GM19455 (cell line): ENCODE data around the gene DCUN1D5.

Source experiments
- ATAC-seq: cut with Tn5 transposase; IDR thresholded peaks from one replicate; pipeline ENCODE4 v1.9.1; 2021; ENCODE audit not compliant: unreplicated experiment

DCUN1D5 gene

DNA sequence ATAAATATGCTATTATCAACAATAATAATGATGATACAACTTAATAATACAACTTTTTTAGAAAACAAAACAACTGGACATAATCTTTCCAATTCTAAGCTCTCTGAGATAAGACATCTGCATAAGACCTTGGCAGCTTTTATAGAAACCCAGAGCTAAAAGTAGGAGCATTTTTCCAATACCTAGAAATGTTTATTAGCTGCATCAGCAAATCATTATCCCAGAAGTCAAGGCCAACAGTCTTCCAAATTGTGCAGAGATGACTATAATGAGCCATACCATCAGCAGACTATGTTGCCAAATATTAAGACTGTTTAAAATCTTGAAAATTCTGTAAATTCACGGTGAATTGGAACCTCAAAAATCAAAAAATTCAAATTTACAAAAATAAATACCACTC, 30.3 kb downstream of the DCUN1D5 start:
- no peak for ATAC-seq

DNA sequence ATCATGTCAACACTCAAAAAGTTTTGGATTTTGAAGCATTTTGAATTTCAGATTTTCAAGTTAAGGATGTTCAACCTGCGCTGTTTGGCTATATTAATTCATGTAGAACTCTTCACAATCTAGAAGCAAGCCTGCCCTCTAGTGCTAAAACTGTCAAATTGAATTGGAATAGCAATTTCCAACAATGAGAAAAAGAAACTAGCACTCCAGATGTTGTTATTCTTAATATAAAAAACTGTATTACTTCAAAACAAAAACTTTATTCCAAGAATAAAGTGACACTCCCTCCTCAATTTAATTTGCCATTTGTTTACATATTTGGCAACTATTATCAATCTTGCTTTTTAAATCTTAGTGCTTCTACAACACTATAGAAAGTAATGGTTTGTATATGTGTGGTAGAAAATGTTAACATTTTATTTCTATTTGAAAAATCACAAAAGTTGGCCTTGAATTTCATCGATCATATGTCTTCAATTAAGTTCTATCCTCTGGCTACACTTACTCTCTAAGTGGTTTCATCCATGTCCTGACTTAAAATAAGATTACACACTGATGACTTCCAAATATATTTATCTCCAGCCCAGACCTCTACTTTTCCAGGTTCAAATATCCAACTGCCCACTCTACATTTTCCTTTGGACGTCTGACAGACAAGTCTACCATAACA, 36.6 kb downstream of the DCUN1D5 start:
- peak; percentile 59 for ATAC-seq

DNA sequence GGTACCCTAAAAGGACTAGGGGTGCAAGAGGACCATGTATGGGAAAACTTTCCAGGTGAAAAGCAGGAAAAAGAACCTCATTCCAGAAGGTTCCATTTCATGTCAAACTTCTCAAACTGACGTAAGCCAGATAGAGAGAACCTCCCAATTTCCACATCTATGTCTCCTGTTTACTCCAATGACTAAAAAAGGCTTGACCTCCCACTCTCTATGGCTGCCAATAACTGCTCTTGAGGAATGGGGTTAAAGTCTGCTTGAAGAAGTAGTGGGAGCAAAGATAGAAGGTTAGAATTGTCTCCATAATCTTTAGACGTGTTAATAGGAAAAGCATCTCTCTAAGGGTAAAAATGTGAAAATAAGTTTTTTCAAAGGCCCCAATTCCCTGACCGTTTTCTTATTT, 38.0 kb downstream of the DCUN1D5 start:
- ATAC-seq, result no peak

DNA sequence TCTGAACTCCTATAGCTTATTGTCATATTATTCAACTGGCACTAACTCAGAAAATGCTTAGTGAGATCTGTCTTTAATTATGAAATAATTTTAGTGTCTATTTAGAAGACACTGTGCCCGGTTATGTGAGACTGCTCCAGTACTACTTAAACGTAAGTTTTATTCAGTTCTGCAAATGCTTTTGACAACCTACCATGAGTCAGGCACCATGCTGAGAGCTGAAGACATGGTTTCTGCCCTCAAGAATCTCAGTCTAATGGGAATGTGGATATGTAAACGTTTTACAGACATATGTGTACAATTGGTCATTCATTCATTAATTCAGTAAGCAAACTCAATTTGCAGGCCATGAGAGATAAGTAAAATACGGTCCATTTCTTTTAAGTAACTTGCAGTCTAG, 40.0 kb downstream of the DCUN1D5 start:
- no peak for ATAC-seq

DNA sequence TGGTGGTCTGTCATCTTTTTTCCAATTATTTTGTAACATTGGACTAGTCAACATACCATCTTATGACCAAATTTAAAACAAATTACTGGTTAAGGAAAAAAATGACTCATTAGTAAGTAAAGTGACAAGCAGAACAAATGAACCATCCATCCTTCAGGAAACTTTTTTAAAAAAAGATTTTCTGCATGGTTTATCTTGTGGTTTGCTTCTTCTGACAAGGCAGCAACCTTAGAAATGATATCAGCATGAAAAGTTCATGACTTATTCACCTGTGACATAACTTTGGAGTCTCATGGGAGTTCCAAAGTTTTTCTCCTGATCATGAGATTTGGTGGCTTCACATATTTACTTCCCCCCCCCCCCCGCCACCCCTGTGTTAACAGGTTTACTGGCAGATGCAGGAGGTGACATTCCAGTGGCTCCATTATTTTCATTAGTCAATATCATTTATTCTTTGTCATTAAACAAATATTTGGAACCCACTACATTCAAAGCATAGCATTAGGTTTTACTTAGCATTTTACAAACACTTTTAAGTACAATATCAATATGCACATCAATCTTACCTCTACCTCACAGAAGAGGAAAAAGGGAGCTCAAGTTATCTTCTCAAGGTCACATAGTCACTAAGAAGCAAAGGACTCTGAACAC, 40.7 kb downstream of the DCUN1D5 start:
- ATAC-seq, result no peak

DNA sequence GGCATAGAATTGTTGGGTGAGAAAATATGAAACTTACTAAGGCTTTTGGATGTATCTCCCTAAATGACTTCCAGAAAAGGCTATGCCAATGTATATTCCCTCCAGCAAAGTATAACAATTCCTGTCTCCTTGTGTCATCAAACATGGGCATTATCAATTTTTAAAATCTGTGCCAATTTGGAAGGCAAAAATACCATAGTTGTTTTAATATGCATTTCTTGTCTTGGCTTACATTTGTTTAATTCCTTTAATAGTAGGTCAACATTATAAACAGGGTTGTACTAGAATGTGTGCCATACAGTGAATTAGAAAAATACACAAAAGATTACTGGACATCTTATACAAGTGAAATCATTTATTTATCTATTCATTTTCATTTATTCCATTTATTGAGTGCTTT, 41.6 kb downstream of the DCUN1D5 start:
- ATAC-seq, result no peak

DNA sequence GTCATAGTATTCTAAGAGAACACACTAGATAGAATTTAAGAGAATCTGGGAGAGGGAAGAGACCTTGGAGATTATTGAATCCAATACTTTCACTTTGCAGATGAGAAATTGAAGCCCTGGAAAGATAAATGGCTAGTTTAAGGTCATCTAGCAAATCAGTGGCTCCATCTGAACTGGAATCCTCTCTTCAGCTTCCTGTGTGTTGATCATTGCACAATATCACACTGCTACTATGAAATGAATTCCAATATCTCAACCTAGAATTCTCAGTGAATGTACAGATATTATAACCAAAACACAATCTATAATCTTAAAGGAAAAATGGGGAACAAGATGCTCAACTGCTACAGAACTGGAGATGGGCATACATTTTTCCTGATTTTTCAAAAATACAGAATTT, 44.1 kb downstream of the DCUN1D5 start:
- no peak for ATAC-seq

DNA sequence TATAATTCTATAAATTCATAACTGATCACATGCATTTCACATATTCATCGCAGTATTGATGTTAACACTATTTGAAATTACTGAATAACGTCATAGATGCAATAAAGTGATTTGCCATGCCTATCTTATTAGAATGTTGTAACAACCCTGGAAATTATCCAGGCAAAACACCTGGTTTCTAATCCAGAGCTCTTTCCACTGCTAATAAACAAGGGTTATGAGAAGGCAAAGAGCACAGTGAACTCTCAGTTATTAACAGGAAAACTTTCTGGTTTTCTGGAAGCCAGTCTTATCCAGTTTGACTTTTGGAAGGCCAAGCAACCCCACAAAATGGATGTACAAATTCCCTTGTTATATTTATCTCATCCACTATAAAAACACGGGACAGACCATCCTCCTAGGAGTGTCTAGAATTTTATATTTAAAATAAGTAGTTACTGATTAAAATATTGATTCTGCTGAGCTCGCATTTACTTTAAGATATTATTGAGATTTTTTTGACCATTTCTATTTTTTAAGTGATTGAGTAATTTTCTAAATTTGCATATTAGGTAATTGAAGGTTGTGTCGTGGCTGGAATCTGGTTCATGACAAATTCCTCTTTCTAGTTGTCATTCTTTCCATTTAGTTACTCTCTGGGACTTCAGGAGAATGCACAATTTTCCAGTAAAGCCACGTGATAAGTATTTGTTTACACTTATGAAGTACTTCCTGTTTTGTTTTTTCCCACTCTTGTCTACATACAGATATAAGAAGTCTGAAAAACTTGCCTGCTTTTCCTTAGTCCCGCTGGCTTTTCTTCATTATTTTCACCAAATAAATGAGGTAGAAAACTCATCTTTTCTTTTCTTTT, 47.9 kb downstream of the DCUN1D5 start:
- no peak for ATAC-seq

DNA sequence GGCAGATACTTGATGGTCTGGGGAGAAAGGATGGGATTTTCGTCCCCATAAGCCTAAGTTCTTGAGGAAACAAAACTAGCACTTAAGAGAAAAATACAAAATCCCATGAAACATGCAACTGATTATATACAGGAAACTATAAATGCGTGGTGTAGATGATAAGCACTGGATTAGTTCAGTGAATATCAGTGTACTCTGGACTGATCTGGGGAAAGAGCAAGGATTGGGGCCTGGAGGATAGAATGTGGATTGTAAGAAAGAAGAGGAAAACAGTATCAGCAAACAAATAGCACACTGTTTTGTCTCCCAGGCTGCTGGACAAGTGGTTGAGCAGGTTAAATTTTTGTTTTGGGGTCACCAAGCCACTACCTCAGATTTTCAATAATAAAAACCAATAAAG, 49.8 kb downstream of the DCUN1D5 start:
- ATAC-seq, result no peak

DNA sequence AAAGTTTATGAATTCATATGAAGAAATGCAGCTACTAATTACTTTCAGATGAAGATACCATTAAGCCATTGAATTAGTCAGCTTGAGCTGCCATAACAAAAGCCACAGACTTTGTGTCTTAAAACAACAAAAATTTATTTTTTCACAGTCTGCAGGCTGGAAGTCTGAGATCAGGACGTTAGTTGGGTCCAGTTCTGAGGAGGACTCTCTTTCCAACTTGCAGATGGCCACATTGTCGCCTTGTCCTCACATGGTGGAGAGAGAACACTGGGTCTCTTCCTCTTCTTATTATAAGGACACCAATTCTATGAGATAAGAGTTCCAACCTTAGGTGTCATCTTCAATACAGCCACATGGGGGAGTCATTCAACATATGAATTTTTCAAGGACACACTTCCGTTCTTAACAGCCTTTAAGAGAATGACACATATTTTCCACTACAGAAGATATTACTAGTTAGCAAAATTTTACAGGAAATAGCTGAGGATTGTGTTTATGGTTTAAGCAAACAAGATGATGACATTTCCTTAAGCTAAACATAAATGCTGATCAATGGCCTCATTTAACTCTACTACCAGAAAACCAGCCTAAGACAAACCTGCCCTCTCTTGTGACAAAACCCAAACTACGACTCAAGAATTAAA, 56.0 kb downstream of the DCUN1D5 start:
- ATAC-seq, result peak; percentile 99

DNA sequence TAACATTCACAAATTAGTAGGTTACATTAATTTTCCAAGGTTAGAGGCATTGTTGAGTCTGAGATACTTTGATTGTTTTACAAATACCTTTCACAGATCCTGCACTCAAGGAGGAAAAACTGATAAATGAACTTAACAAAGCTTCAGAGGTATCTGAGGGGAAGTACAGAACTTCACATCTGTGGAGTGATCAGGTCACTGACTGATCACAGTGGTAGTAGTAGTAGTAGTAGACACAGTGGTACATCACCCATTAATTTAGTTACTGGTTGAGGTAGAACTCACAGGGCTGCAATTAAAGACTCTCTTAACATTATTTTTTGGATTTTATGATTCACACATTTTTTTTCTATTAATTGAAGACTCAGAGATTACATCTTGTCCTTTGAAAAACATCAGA, 56.7 kb downstream of the DCUN1D5 start:
- no peak for ATAC-seq

DNA sequence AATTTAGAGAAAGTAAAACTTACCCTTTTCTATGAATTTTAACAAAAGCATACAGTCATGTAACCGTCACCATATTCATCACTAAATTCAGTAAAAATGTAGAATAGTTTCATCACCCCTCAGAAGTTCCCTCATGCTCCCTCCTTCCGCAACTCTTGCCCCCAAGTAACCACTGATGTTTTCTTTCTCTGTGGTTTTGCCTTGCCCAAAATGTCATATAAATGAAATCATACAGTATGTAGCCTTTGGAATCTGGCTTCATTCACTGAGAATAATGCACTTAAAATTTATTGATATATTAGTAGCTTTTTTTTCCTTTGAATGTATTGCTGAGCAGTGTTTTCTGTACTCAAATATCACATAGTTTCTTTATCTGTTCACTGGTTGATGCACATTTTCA, 60.1 kb downstream of the DCUN1D5 start:
- ATAC-seq, result no peak

DNA sequence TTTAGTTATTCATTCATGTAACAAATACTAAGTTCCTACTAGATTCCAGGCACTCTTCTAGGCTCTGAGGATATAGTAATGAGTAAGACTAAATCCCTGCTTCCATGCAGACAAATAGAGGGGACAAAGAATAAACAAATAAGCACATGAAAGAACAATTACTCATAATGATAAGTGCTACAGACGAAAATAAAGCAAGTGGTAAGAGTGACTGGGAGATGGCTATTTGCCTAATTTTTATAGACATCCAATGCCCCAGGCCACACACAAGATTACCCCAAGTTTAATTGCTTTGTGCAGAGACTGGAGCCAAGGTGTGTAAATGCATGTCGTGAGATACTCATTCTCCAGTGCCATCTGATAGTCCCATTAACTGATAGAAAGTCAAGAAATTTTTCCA, 62.6 kb downstream of the DCUN1D5 start:
- no peak for ATAC-seq

DNA sequence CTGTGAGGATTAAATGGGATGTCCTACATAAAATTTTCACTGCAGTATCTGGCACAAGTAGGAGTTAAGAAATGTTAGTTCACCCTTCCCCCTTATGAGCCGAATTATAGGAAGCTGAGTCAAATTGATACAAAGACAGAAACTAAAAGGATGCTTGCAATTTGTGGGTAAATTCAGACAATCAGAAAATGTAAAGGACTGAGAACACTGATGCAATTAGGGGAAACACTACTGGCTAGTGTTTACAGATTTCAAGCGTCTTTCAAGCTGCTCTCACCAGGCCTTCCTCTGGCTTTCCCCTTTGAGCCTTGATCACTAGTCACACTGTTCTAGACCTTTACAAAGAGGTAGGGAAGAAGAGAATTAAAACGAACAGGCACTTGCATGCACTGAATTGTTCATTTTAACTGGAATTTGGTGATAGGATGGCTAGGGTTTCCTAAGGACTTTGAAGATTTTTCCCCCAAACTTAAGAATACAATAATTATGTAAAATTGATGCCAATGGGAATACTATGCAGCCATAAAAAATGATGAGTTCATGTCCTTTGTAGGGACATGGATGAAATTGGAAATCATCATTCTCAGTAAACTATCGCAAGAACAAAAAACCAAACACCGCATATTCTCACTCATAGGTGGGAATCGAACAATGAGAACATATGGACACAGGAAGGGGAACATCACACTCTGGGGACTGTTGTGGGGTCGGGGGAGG, 63.5 kb downstream of the DCUN1D5 start:
- ATAC-seq, result peak; percentile 95

DNA sequence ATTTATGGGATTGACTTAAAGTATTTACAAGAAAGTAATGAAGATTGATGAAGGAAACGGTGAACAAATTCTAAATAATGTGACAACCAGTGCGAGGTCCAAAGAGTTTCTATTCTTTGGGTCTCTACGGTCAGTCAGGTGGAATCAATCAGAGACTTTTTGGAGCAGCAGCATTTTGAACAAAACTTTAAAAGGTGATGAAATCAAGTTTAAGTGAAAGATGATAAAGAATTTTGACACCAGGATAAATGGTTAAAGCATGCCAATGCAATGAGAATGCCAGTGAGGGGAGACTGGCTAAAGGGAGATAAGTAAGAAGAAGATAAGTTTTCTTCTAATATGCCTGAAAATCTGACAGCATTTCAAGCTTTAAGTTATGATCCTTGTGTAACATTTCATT, 67.9 kb downstream of the DCUN1D5 start:
- ATAC-seq, result no peak

DNA sequence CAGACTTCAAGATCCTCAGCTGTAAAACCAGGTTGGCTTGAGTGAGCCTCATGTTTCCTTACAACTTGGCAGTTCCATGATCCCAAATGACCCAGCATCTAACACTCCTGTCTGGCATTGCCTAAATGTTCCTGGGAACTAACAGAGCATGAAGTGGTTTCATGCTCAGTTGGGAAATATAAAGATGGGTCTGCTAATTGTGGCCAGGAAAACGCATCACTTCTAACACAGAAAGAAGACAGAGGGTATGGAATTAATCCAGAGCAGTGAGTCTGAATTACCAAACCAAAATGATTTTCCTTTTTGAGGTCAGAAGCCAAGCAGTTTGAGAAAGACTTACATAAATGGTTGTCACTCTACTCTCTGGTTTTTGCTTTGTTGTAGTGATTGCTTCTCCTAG, 75.9 kb downstream of the DCUN1D5 start:
- ATAC-seq, result no peak

DNA sequence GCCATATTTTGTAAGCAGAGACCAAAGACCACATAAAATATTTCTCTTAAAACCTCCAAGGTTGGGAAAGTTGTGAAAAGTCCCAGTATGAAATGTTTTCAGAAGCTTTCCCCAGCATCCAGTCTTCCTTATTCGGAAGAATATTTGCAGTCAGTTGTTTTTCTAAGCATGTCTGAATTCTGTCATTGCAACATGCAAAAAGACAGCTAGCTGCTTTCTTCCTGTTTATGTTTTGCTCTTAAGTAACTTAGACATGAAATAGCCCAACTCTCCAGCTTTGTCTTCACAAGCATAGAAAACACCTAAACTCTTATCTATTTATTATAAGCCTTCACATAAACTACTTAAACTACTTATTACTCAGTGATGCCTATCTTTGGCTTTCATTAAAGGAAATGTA, 78.5 kb downstream of the DCUN1D5 start:
- no peak for ATAC-seq
